ENCODE results near the gene RNLS. TPM values are rescaled to one million over a fixed set of nuclear protein-coding genes. Genes with fewer than 3 reads are reported as not detected.

Gene RNLS
- polyA plus RNA-seq, 3 donors = 16.1 to 20.0 (median 16.2) TPM

- DNase-seq (ENCODE audit: extremely low read depth in 1 of 11, low read depth in 9 of 11, low spot score in 4 of 11) = no peak
These were observed 346.9 kb downstream of the RNLS start for GRCh38 chr10:88236121-88236743.

GRCh38 chr10:88234297-88234696 is 348.8 kb downstream of the RNLS start:
- DNase-seq (ENCODE audit: extremely low read depth in 1 of 11, low read depth in 9 of 11, low spot score in 4 of 11) = no peak

- DNase-seq (ENCODE audit: extremely low read depth in 1 of 11, low read depth in 9 of 11, low spot score in 4 of 11) = no peak
These were observed 349.2 kb downstream of the RNLS start for GRCh38 chr10:88233870-88234269.

GRCh38 chr10:88232983-88233543 is 350.1 kb downstream of the RNLS start:
- DNase-seq (ENCODE audit: extremely low read depth in 1 of 11, low read depth in 9 of 11, low spot score in 4 of 11) = no peak

- no peak for DNase-seq (ENCODE audit: extremely low read depth in 1 of 11, low read depth in 9 of 11, low spot score in 4 of 11)
These were observed 350.9 kb downstream of the RNLS start for GRCh38 chr10:88232029-88232895.

GRCh38 chr10:88230251-88230650 is 352.9 kb downstream of the RNLS start:
- no peak for DNase-seq (ENCODE audit: extremely low read depth in 1 of 11, low read depth in 9 of 11, low spot score in 4 of 11)

GRCh38 chr10:88228130-88228529 is 355.0 kb downstream of the RNLS start:
- DNase-seq (ENCODE audit: extremely low read depth in 1 of 11, low read depth in 9 of 11, low spot score in 4 of 11) = no peak

GRCh38 chr10:88227342-88228018 is 355.6 kb downstream of the RNLS start:
- no peak for DNase-seq (ENCODE audit: extremely low read depth in 1 of 11, low read depth in 9 of 11, low spot score in 4 of 11)

GRCh38 chr10:88226891-88227290 is 356.2 kb downstream of the RNLS start:
- DNase-seq (ENCODE audit: extremely low read depth in 1 of 11, low read depth in 9 of 11, low spot score in 4 of 11) = no peak

- no peak for DNase-seq (ENCODE audit: extremely low read depth in 1 of 11, low read depth in 9 of 11, low spot score in 4 of 11)
These were observed 357.0 kb downstream of the RNLS start for GRCh38 chr10:88226071-88226659.

Other genes with a start within 250 kb of the RNLS start
- gene LIPJ, start 3.4 kb upstream of the RNLS start, polyA plus RNA-seq (ENCODE audit: insufficient read length in 3 of 3) = under 1 TPM; 0.30 to 0.38 (median 0.32) TPM
- under 1 TPM; 0.22 to 0.29 (median 0.26) TPM for gene LIPF, start 81.1 kb upstream of the RNLS start, polyA plus RNA-seq (ENCODE audit: insufficient read length in 3 of 3)
- not detected for gene LIPK, start 122.9 kb upstream of the RNLS start, polyA plus RNA-seq (ENCODE audit: insufficient read length in 3 of 3)
- not detected for gene LIPN, start 176.7 kb upstream of the RNLS start, polyA plus RNA-seq (ENCODE audit: insufficient read length in 3 of 3)
- not detected for gene LIPM, start 219.4 kb upstream of the RNLS start, polyA plus RNA-seq (ENCODE audit: insufficient read length in 3 of 3)

Data from renal cortex interstitium (tissue), 11 donors.